Mesenchymal stem cell (in vitro differentiated cells and primary cell): ENCODE data around the gene RBM18.

Experiments
- DNase-seq: peaks from one replicate; pipeline ENCODE4 v3.0.0-alpha.2; 2013
- H2AFZ ChIP-seq: one replicate; pipeline ENCODE4 v1.6.1; 2013; ENCODE audit warnings: low read depth, mild to moderate bottlenecking, control low read depth, inconsistent platforms, low read length, moderate library complexity
- H2AK5ac ChIP-seq: 2 replicates; pipeline ENCODE4 v1.6.1; 2013; ENCODE audit warnings: low read length, moderate library complexity, mild to moderate bottlenecking, inconsistent platforms; ENCODE audit not compliant: severe bottlenecking
- H2BK120ac ChIP-seq: one replicate; pipeline ENCODE4 v1.6.1; 2013; ENCODE audit warnings: low read depth, mild to moderate bottlenecking, inconsistent platforms, low read length, moderate library complexity
- H2BK12ac ChIP-seq, 2 experiments: one replicate each; pipeline ENCODE4 v1.6.1; 2013; ENCODE audit warnings: inconsistent platforms in 2 of 2, low read length in 2 of 2, mild to moderate bottlenecking in 2 of 2, moderate library complexity in 2 of 2, control low read depth in 1 of 2
- H2BK15ac ChIP-seq: one replicate; pipeline ENCODE4 v1.6.1; 2013; ENCODE audit warnings: mild to moderate bottlenecking, low read depth, inconsistent platforms; ENCODE audit not compliant: poor library complexity, severe bottlenecking
- H2BK5ac ChIP-seq: 2 replicates; pipeline ENCODE4 v1.6.1; 2013; ENCODE audit warnings: low read depth, mild to moderate bottlenecking, low read length, control low read depth, inconsistent platforms; ENCODE audit not compliant: poor library complexity, severe bottlenecking
- H3K14ac ChIP-seq, 2 experiments: one replicate each; pipeline ENCODE4 v1.6.1; 2013; ENCODE audit warnings: inconsistent platforms in 2 of 2, low read length in 2 of 2, control low read depth in 1 of 2, mild to moderate bottlenecking in 1 of 2, moderate library complexity in 1 of 2
- H3K18ac ChIP-seq, 2 experiments: one replicate each; pipeline ENCODE4 v1.6.1; 2013; ENCODE audit warnings: inconsistent platforms in 2 of 2, low read length in 2 of 2, control low read depth in 1 of 2, low read depth in 1 of 2, mild to moderate bottlenecking in 1 of 2
- H3K23ac ChIP-seq, 2 experiments: one replicate each; pipeline ENCODE4 v1.6.1; 2013; ENCODE audit warnings: inconsistent platforms in 2 of 2, low read length in 2 of 2, mild to moderate bottlenecking in 2 of 2, moderate library complexity in 2 of 2, control low read depth in 1 of 2
- H3K27ac ChIP-seq: 2 replicates; pipeline ENCODE4 v1.5.1; 2013; ENCODE audit warnings: mild to moderate bottlenecking, moderate library complexity, low read length, control low read depth, inconsistent platforms; ENCODE audit not compliant: poor library complexity, severe bottlenecking
- H3K27me3 ChIP-seq, 2 experiments: 2 replicates each; pipeline versions ENCODE4 v1.6.1 to v1.7.0; 2013; ENCODE audit warnings: low read length in 2 of 2, mild to moderate bottlenecking in 2 of 2, moderate library complexity in 2 of 2, control low read depth in 1 of 2, inconsistent platforms in 1 of 2; ENCODE audit not compliant: control insufficient read depth in 1 of 2, insufficient read depth in 1 of 2
- H3K36me3 ChIP-seq, 2 experiments: 2 replicates each; pipeline versions ENCODE4 v1.6.1 to v1.7.0; 2013; ENCODE audit warnings: low read length in 2 of 2, control low read depth in 1 of 2, inconsistent platforms in 1 of 2, low read depth in 1 of 2, mild to moderate bottlenecking in 1 of 2; ENCODE audit not compliant: insufficient read depth in 2 of 2, control insufficient read depth in 1 of 2
- H3K4ac ChIP-seq, 2 experiments: one replicate each; pipeline ENCODE4 v1.6.1; 2013; ENCODE audit warnings: inconsistent platforms in 2 of 2, low read length in 2 of 2, mild to moderate bottlenecking in 2 of 2, moderate library complexity in 2 of 2, control low read depth in 1 of 2, low read depth in 1 of 2
- H3K4me1 ChIP-seq: 2 replicates; pipeline ENCODE4 v1.6.1; 2013; ENCODE audit warnings: low read depth, low read length, control low read depth; ENCODE audit not compliant: control insufficient read depth, insufficient read depth
- H3K4me2 ChIP-seq: 2 replicates; pipeline ENCODE4 v1.6.1; 2013; ENCODE audit warnings: low read length, mild to moderate bottlenecking, inconsistent platforms; ENCODE audit not compliant: poor library complexity, severe bottlenecking
- H3K4me3 ChIP-seq, 2 experiments: 2 replicates each; pipeline versions ENCODE4 v1.5.1 to v1.7.0; 2013; ENCODE audit warnings: low read length in 2 of 2, mild to moderate bottlenecking in 2 of 2, control low read depth in 1 of 2, low read depth in 1 of 2; ENCODE audit not compliant: insufficient read depth in 1 of 2
- H3K79me1 ChIP-seq: replicated peaks from 2 replicates; pipeline ENCODE4 v1.6.1; 2013; ENCODE audit warnings: mild to moderate bottlenecking, control low read depth, low read length, inconsistent platforms; ENCODE audit not compliant: poor library complexity, severe bottlenecking
- H3K9ac ChIP-seq: 2 replicates; pipeline ENCODE4 v1.7.0; 2013; ENCODE audit warnings: mild to moderate bottlenecking, low read length, moderate library complexity
- H3K9me3 ChIP-seq: 2 replicates; pipeline ENCODE4 v1.7.0; 2013; ENCODE audit warnings: mild to moderate bottlenecking, low read length; ENCODE audit not compliant: control insufficient read depth
- H4K8ac ChIP-seq: one replicate; pipeline ENCODE4 v1.6.1; 2013; ENCODE audit warnings: inconsistent platforms, mild to moderate bottlenecking, low read length, moderate library complexity
- H4K91ac ChIP-seq: one replicate; pipeline ENCODE4 v1.6.1; 2013; ENCODE audit warnings: mild to moderate bottlenecking, low read length, inconsistent platforms
- WGBS: methylation state at CpG from one replicate; pipeline ENCODE4 v1.1.7; 2013; ENCODE audit warnings: mixed read lengths; 5-methylcytosine and 5-hydroxymethylcytosine counted together

Gene RBM18

DNA sequence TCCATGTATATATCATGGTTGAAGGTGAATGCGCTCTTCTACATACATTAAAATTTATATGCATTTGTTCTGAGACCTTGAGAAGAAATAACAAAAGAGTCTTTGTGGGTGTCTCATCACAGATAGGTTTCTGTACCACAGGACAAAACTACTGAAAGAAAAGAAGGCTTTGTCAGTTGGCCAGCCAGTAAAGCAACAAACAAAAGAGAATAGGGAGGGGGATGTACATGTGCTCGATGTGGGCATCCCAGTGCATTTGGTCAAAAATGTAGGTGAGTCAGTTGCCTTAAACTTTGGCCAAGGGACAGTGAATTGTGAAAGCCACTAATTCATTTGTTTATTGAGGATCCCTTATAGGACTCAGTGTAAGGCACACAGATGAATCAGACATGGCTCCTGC lies 13.3 kb downstream of the RBM18 start:
- Histone ChIP-seq H2BK12ac (no peak overlapping the region), H3K4ac (no peak overlapping the region), H2BK120ac (no peak overlapping the region), H2BK5ac (no peak overlapping the region), H3K4me3 (no peak overlapping the region), H3K4me2 (no peak overlapping the region), H3K14ac (no peak overlapping the region), H2AFZ (no peak overlapping the region), H3K27me3 (no peaks in the 10 kb centered on the region), H2AK5ac (no peak overlapping the region), H4K91ac (no peak overlapping the region), H3K4me1 (no peaks in the 10 kb centered on the region), H3K79me1 (peaks cover 29% of the 10 kb centered on the region), H3K36me3 (peaks cover 25 to 81% of the 10 kb centered on the region in 2 experiments), H2BK15ac (no peak overlapping the region), H3K18ac (no peak overlapping the region), H3K9ac (no peak overlapping the region), H3K27ac (no peak overlapping the region), H4K8ac (no peak overlapping the region), H3K23ac (no peak overlapping the region), H3K9me3 (no peaks in the 10 kb centered on the region)
- DNase-seq = no peak
- 94% methylated on average over 1 of the region's 2 CpGs for WGBS

DNA sequence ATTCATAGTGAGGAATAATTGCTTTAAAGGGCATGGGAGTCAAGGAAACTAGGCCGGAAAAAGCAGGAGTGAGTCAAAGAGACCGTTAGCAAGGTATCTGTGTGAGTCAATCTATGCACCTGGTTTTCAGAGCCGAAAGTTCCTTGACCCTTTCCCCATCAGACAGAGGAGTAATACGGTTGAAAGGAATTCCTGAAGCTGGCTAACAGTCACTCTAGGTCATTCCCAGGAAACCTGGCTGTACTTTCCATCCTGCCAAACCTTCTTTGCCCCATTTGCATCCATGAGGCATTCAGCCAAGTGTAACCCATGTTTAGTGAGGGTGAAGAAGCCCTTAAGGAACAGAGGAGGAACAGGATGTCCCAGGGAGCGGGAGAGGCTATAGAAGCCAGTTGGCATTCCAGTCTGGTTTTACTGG lies 16.2 kb downstream of the RBM18 start:
- no peaks in the 10 kb centered on the region for H3K4me1 ChIP-seq
- H3K36me3 ChIP-seq = peaks cover 25 to 88% of the 10 kb centered on the region in 2 experiments
- H3K23ac ChIP-seq = no peak overlapping the region
- no peak overlapping the region for H2BK5ac ChIP-seq
- no peak overlapping the region for H3K4me3 ChIP-seq
- H3K18ac ChIP-seq = no peak overlapping the region
- H3K27me3 ChIP-seq = no peaks in the 10 kb centered on the region
- DNase-seq = no peak
- no peak overlapping the region for H3K14ac ChIP-seq
- no peak overlapping the region for H2BK120ac ChIP-seq
- no peak overlapping the region for H2BK12ac ChIP-seq
- peaks cover 25% of the 10 kb centered on the region for H3K79me1 ChIP-seq
- no peak overlapping the region for H3K4ac ChIP-seq
- H4K8ac ChIP-seq = no peak overlapping the region
- no peak overlapping the region for H2BK15ac ChIP-seq
- H4K91ac ChIP-seq = no peak overlapping the region
- no peak overlapping the region for H3K9ac ChIP-seq
- no peak overlapping the region for H3K4me2 ChIP-seq
- H2AFZ ChIP-seq = no peak overlapping the region
- no peaks in the 10 kb centered on the region for H3K9me3 ChIP-seq
- H3K27ac ChIP-seq = no peak overlapping the region
- 98% methylated on average over 4 of the region's 5 CpGs for WGBS
- no peak overlapping the region for H2AK5ac ChIP-seq

DNA sequence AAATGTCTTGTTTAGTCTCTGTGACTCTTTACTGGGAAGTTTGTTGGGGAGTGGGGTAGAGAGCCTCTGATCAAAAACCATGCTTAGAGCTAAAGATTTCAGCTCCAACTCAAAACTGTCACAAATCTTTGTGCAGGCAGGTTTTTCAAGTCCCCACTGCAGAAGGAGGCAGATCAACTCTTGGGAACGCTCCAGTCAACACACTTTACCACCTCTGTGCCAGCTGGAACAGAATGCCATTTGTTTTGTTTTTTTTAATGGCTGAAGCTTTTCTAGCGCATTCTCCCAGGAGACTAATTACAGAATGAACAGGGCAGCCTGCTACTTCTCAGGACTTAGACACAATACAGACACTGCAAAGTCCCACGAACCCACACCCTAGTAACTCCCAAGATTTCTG lies 18.0 kb downstream of the RBM18 start:
- no peaks in the 10 kb centered on the region for H3K9me3 ChIP-seq
- H2AFZ ChIP-seq = no peak overlapping the region
- H4K8ac ChIP-seq = no peak overlapping the region
- H3K4me3 ChIP-seq = no peak overlapping the region
- no peaks in the 10 kb centered on the region for H3K4me1 ChIP-seq
- H3K79me1 ChIP-seq = peaks cover 15% of the 10 kb centered on the region
- H3K36me3 ChIP-seq = peaks cover 30 to 88% of the 10 kb centered on the region in 2 experiments
- H3K23ac ChIP-seq = no peak overlapping the region
- WGBS = 89% methylated on average over 3 of the region's 3 CpGs
- H3K18ac ChIP-seq = no peak overlapping the region
- H2BK12ac ChIP-seq = no peak overlapping the region
- no peaks in the 10 kb centered on the region for H3K27me3 ChIP-seq
- no peak overlapping the region for H3K4ac ChIP-seq
- no peak overlapping the region for H3K14ac ChIP-seq
- H2BK5ac ChIP-seq = no peak overlapping the region
- DNase-seq = no peak
- no peak overlapping the region for H3K27ac ChIP-seq
- H4K91ac ChIP-seq = no peak overlapping the region
- H3K4me2 ChIP-seq = no peak overlapping the region
- H3K9ac ChIP-seq = no peak overlapping the region
- no peak overlapping the region for H2BK15ac ChIP-seq
- no peak overlapping the region for H2BK120ac ChIP-seq
- H2AK5ac ChIP-seq = no peak overlapping the region

DNA sequence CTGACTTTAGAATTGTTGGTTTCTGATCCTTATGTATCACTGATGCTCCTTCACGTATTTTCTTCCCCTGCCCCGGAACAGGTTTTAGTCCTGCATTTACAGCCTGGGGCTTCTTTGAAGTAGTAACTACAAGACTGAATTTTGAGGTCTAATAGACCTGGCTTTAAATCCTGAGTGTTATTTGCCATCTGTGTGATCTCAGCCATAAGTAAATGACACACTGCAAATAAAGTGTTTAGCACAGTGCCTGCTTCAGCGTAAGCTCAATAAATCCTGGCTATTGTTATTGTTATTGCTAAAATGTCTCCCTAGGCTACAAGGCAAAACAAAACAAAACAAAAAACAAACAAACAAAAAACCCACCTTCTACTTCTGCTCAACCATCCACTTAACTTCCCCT lies 20.3 kb downstream of the RBM18 start:
- Histone ChIP-seq H3K4me3 (no peak overlapping the region), H3K36me3 (peaks cover 26 to 90% of the 10 kb centered on the region in 2 experiments), H4K8ac (no peak overlapping the region), H2BK15ac (no peak overlapping the region), H4K91ac (no peak overlapping the region), H2BK120ac (no peak overlapping the region), H3K4me2 (no peak overlapping the region), H2AK5ac (no peak overlapping the region), H3K18ac (no peak overlapping the region), H3K9ac (no peak overlapping the region), H3K27ac (no peak overlapping the region), H3K14ac (no peak overlapping the region), H2BK5ac (no peak overlapping the region), H2BK12ac (no peak overlapping the region), H3K27me3 (no peaks in the 10 kb centered on the region), H3K79me1 (peaks cover 12% of the 10 kb centered on the region), H2AFZ (no peak overlapping the region), H3K23ac (no peak overlapping the region), H3K4me1 (no peaks in the 10 kb centered on the region), H3K9me3 (no peaks in the 10 kb centered on the region), H3K4ac (no peak overlapping the region)
- no peak for DNase-seq
- 96% methylated on average over 3 of the region's 3 CpGs for WGBS
